Uterus (tissue), 2 donors: ENCODE measurements around the gene INPP5A.

ENCODE experiments used
- CTCF ChIP-seq, 4 experiments: fragments of 200-600 bp in 2 of 4; fragments of 450-650 bp in 2 of 4; sonication (generic) in 2 of 4; IDR thresholded peaks; one replicate each; pipeline ENCODE4 v1.5.1; 2016 to 2019; ENCODE audit warnings: antibody characterized with exemption in 4 of 4, mild to moderate bottlenecking in 2 of 4, moderate library complexity in 1 of 4
- POLR2A ChIP-seq, 2 donors: fragments of 450-650 bp; IDR thresholded peaks; one replicate each; pipeline ENCODE4 v1.6.1; 2016; ENCODE audit warnings: antibody characterized with exemption in 2 of 2, mild to moderate bottlenecking in 1 of 2, moderate library complexity in 1 of 2

GRCh38 chr10:132544744-132545658, 7.4 kb downstream of the INPP5A start:
- TF ChIP-seq CTCF (IDR thresholded peaks at IDR 0.05) = no peak
- no peak for TF ChIP-seq POLR2A (IDR thresholded peaks at IDR 0.05)
